Left hindlimb (tissue), 1 donor: ENCODE data around the gene MIPEP.
"Not testable (repeated sequence)": the region's sequence is repeated elsewhere in the genome, so short reads cannot be mapped to it uniquely, and the experiment has no call there.

Source experiments
- DNase-seq: peaks from one replicate; pipeline ENCODE4 v3.0.0-alpha.2; 2018

Gene MIPEP

DNA sequence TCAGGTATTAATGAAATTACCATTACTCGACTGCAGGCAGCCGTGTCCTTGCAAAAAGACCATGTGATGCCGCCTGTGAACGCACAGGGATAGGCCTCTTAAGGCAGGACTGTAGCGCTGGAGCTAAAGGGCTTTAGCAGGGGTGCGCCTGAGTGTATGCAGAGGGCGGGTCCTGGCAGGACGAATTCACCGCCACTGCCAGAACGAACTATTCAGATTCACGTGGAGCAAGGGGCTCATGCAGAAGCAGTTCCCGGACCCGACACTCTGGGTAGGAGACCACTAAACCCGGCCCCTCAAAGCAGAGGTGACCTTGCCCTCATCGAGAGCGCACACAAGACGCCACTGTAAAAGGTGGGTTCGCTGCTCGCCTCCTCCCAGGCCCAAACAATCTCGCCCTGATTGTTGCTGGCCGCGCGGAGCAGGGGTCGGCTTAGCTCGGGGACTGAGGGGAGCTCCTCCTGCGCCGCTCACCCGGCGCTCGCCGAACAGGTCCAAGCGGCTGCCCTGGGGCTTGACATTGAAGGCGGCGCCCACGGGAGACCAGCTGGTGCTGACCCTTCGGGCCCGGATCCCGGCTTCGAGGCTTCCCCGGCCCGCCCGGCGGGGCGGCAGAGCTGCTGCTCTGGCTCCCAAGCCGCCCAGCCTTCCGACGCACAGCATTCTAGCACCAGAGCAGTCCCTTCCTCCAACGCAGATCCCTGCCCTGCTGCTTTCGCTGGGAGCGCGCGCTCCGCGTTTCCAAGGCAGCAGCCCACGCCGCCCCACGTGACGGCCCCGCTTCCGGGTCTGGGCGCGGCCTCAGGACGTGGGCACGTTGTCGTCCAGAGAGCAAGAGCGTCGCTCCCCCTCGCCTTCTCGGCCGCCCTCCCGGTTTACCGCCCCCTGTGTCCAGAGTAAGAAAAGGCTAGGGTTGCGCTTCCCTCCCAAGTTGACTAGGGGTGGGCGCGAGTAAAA is at the start of gene MIPEP:
TSS of gene MIPEP (minus strand) at position 743 of the 957 bp plus-strand sequence. CDS start at position 663, 80 bp downstream.
- DNase-seq: peak; percentile 97

DNA sequence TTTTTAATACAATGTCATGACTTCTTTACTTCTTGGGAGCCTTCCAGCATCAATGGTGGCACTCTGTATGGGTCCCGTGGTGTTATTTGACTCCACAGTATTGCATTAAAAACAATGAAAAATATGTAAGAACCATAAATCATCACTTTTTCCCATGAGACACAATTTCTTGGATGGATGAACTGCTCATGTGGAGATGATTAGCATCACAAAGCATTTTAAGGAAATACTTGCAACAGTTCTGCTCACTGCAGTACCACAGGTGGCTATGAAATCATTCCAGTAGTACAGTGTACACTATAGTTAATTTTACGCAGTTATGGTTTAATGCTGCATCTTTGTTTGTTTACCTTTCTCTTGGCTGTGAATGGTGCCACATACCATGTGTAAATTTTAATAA is 45.3 kb upstream of the MIPEP start:
- DNase-seq: no peak

DNA sequence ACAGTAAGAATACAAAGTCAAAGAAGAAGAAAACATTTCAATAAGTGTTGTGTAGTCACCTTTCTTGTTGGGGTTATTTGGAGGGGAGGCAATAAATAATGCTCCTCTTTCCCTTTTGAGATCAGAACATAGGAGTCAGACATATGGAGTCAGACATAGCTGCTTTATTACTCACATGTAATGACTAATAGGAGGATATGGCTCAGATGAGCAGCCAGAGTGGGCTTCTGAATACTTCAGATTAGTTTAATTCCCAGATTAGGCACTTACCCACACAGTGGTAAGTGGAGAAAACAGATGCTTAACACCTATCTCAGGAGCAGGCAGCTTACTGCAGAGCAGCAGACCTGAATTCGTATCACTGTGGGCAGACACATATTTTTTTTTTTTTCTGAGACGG is 39.8 kb upstream of the MIPEP start:
- DNase-seq: no peak

DNA sequence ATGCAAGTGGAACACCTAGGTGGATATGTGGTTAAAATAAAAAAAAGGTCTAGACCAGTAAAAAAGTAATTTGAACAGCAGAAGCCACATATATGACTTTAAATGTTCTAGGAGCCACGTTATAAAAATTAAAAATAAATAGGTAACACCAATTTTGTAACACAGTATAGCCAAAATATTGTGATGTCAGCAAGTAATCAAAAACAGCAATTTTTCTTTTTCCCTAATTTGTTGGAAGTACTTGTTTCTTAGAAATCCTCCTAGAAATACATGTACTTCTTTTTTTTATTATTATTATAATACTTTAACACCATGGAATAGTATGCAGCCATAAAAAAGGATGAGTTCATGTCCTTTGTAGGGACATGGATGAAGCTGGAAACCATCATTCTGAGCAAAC is 33.8 kb upstream of the MIPEP start:
- no peak for DNase-seq

DNA sequence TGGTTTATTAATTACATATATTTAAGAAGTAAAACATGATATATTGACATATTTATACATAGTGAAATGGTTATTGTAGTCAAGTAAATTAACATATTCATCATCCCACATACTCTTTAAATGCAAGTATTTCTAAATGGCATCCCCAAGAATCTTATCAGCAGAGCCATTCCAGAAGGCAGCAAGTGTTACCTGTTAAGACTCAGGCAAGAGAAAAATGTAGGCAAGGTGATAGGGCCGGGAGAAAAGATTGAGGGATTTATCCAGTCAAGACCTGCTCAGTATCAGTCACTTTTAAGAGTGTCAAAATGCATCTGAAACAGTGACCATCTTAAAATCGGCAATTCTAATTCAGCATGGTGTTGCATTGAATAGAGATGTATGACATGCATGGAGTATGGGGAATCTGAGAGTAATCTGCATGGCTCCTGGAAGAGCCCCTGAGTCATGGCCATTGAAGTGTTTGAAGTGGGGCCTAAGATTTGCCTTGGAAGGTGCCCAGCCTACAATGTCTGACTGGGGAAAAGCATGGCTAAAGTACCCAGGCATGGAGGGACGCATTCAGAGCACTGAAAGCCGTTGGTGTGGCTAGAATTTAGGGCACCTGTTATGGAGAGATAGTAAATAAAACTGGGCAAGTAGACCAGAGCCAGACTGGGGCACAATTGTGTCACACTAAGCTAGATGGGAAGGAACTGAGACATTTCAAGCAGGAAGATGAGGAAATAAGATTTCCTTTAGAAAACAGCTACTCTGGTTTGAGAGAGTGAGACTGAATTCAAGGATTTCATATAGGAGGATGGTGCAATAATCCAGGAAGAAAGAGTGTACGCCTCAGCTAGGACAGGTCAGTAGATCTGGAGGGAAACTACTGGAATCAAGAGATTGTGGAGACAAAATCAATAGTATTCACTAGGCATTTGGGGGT is 33.1 kb upstream of the MIPEP start:
- no peak for DNase-seq

DNA sequence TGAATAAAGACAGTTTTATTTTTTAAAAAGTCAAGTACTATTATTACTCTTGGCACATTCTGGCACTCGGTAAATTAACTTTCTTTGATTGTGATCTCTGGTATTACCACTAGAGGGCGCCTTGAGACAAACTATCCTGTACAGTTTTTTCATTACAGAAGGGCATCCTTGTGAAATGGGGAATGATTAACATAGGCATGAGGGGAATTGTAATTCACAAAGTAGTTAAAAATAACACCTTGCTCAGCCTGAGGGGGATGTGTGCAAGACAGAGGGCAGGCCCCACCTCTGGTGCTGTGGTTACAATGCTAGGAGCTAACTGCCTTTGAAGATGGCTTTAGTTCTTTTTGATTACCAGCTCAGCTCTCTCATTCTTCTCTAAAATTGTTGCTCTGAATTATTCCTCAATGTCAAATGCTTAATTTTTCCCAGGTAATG is 32.3 kb upstream of the MIPEP start:
- DNase-seq: no peak

DNA sequence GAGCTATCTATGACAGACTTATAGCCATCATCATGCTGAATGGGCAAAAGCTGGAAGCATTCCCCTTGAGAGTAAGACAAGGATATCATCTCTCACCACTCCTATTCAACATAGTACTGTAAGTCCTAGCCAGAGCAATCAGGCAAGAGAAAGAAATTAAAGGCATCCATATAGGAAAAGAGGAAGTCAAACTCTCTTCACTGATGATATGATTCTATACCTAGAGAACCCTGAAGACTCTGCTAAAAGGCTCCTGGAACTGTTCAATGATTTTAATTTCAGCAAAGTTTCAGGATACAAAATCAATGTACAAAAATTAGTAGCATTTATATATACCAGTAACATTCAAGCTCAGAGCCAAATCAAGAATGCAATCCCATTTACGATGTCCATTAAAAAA is 29.8 kb upstream of the MIPEP start:
- DNase-seq: no peak

DNA sequence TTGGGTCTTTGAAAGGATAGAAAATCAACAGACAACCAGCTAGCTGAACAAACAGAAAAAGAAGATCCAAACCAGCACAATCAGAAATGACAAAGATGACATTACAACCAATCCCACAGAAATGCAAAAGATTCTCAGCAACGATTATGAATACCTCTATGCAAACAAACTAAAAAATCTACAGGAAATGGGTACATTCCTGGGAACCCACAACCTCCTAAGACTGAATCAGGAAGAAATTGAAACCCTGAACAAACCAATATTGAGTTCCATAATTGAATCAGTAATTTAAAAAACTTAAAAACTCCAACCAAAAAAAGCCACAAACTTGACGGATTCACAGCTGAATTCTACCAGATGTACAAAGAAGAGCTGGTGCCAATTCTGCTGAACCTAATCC is 29.0 kb upstream of the MIPEP start:
- DNase-seq: no peak

DNA sequence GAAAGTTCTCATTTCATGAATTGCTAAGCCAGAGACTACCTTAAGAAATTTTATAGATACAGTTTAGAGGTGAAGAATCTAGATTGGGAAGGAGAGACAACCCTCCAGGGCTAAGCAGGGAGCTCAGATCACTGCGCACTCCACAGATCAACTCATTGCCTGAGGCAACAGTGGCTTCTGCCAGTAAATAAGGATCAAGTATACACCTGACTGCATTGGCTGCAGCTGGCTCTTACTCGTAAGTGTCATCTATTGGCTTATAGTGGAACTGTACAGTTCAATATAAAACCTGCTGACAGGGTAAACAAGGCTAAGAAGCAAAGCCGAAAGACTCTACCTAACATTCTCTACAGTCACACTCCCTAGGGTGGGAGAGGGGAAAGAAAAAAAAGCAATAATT is 26.1 kb upstream of the MIPEP start:
- no peak for DNase-seq

DNA sequence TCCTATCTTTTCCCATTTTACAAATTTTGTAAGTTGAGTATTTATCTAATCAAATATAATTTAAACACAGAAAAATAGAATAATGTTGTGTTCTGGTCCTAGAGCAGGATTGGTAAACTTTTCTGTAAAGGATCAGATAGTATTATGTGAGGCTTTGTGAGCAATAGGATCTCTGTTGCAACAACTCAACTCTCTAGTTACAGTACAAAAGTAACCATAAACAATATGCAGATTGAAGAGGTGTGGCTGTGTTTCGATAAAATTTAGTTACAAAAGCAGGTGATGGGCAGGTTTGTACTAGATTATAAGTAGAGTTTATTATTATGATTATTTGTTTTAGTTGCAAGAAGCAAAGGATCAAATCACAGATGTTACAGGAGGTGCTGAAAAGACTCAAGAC is 23.3 kb upstream of the MIPEP start:
- DNase-seq: no peak

DNA sequence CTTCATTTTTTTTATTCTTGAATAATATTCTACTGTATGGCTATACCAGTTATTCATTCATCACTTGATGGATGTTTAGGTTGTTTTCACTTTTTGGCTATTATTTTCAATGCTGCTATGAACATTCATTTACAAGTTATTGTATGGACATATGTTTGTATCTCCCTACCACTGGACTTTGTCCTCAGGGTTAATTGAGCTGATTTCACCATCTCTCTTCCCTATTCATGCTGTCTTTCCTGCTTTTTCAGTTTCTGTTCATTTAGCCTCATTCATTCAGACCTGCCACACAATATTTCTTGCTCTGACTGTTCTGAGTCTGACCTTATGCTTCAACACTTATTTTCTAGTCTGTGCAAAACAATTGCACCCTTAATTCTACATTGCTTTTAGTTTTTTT is 20.4 kb upstream of the MIPEP start:
- no peak for DNase-seq

DNA sequence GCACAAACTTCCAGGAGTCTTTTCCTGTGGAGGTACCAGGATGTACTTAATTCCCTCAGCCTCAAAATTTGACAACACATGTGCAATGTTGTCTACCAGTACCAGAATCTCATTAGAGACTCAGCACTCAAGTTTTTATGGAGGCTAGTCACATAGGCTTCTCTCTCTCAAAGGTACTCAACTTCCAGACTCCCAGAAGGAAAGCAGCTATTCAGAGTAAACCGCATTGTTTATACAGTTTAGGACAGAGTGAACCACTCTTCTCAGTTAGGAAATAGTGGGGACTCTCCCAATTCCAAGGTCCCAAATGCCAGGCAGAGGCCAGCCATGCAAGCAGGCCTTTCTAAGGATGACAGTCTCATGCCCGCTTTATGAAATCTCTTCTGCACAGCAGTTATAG is 16.6 kb upstream of the MIPEP start:
- no peak for DNase-seq

DNA sequence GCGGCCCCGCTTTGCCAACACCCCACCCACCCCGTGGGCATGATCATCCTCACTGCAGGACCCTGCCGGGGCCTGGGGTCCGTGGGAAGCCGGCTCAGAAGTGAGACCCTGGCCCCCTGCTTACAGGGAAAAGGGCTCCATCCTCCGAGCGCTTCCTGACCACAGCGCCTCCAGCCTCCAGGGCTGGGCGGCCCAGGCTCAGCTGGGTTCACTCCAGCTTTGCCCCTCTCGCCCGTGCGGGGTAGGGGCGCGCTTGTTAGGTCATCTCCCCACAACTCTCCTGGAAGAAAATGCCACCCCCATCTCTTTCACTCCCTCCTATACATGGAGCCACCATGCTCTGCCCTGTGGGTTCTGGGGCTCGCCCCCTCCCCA is 14.7 kb upstream of the MIPEP start:
- DNase-seq: no peak

DNA sequence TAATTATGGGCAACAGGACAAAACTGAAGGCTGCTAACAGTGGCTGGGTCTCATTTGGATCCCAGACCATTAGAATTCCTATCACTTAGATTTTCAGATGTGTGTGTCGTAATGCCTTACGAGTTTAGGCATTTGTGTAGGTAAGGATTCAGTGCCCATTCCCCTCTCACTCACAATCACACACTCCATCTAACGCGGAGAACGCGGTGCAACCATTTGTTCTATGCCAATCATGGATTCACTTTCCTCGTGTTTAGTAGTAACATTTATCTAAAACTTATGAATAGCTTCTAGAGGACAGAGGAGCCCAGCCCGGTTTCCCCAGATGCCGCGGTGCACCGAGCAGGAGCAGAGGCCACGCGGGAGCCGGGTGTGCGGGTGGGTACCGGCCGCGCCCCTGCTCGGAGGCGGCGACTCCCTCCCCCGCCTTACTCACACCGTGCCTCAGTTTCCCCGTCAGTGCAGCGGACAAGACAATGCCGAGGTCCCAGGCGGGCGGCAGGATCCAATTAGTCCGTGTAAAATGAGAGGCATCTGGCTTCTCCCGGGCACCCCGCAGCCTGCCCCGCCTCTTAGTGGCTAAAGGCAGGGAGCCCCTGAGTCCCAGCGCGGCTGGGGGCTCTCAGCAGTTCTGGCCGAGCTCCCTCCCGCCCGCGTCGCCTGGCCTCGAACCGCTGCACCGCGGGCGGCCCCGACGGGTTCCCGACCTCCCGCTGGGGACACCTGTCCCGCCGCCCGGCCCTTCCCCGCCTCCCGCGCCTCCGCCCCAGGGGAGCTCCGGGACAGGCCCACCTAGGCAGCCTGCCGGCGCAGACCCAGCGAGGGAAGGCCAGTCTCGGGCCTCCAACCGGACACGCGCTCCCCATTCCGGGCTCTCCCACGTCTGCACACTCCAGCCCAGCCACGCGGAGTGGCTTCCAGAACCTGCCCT is 14.0 kb upstream of the MIPEP start:
- DNase-seq: no peak

DNA sequence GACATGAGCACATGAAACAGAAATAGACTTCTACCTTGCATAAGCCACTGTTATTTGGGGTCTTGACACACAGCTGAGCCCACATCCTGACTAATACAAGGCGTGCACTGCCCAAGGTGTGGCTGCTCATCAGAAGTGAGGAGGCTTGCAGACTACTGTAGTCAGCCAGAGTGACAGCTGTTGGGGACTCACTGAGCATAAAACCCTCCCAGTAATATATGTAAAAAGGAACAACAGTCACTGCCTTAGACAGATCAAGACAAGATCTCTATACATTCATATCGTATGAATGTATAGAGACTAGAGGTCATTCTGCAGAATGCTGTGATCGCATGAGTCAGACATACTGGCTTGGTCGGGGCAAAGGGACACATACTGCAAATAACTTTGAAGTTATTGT is 12.2 kb upstream of the MIPEP start:
- no peak for DNase-seq

DNA sequence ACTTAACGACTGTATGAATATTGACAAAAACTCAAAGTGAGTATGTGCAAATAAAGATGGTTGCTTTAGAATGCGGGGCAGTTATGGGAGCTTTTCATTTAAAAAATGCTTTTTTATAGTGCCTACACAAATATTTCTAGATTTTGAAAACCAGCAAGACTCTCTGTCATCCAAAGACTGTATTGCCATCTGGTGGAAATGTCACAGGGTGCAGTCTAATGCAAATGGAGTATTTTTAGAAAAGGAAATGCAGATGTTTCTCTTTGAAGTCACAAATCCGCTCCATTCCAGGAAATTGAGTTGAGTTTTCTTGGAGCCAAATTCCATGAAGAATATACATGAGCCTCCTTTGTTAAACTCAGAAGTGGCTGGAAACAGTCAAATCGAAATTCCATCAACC is 10.4 kb upstream of the MIPEP start:
- no peak for DNase-seq

DNA sequence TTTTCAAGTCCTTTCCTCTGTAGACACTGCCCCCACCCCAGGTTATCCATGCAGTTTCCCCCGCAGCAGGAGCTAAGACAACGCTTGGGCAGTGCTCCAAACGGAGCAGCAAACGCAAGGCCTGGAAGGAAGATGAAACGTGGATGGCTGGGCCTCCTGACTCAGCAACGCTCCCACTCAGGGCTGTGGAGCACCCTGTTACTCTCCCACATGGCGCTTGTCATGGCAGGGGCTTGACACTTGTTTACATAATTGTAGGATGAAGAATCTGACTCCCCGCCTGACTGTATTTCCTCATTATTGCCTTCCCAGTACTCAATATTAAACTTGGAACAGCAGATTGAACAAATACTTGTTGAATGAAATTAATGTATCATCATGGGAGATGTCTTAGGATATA is 8.9 kb upstream of the MIPEP start:
- DNase-seq: no peak

DNA sequence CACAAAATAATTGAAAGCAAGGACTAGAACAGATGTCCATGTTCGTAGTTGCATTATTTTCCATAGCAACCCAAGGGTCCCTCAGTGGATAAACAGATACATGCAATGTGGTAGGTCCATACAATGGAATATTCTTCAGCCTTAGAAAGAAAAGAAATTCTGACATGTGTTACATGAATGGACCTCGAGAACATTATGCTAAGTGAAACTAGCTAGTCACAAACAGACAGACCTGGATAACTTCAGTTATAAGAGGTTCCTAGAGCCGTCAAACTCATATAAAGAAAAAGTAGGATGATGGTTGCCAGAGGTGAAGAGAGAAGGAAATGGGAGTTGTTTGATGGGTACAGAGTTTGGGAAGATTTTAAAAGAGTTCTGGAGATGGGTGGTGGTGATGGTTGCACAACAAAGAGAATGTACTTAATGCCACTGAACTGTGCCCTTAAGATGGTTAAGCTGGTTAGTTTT is 8.3 kb upstream of the MIPEP start, which contains the start of gene C1QTNF9B:
TSS of gene C1QTNF9B (minus strand) at position 51 of the 468 bp plus-strand sequence.
- not testable (repeated sequence) for DNase-seq

DNA sequence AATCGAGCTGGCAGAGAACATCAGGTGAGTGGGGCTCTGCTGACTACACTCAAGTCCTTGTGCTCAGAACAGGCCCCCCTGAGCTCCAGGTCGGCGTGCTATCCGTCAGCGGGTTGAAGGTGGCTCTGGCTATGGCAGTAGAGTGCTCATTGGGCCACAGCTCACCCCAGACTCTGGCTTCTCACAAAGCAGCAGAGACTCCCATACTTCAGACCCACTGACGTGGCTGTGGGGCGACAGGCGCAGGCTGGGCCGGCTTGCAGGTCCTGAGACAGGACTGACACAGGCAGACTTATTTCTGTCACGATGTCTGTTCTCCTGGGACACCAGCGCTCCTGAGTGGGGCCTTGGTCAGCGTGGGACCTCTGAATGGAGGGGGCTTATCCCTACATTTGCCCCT is 5.5 kb upstream of the MIPEP start:
- not testable (repeated sequence) for DNase-seq

DNA sequence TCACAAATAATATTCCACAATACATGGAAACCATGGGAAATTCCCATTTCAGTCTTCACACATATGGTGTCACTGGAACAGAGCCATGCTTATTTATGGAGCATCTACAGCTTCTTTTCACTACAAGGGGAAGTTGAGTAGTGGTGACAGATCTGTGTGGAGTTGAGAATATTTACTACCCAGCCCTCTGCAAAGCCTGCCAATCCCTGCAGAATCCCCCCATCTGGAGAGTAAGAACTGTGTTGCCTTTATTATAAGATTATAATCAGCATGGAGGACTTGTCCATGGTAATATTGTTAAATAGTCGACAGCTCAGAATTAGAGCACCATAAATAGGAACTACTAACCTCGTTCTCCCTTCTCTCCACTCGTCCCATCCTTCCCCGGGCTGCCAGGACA is 4.6 kb upstream of the MIPEP start:
- not testable (repeated sequence) for DNase-seq

DNA sequence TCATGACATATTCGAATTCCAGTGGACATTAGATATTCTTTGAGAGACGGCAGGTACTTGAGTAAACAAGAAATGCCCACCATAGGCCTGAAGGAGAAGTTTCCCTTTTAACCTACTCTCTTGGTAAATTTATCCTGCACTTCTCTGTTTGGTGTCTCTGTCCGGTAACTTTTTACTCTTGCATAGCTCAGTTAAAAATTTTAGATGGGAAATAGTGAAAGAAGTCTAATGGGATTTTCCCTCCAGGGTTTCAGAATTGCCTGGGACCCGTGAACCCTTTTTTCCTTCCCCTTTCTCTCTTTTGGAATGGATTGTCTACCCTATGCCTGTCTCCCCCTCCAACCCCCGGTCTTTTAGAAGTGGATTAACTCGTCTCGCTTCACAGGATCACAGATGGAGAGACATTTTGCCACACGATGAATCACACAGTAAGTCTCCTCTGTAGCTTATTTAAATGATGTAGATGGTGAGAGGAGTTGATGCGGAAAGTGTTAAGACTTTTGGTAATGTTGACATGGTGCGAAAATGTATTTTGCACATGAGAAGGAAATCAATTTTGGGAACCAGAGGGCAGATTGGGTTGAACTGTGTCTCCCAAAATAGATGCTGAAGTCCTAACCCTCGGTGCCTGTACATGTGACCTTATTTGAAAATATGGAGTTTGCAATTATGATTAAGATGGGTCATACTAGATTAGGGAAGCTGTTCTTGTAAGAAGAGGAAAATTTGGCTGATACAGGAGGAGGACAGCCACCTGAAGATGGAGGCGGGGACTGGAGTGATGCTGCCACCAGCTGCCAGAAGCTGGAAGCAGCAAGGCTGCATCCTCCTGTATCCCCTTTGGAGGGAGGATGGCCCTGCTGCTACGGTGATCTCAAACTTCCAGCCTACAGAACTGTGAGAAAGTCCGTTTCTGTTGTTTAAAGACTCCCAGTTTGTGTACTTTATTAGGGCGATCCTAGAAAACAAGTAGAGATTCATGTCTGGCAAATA is 711 bp upstream of the MIPEP start:
- DNase-seq: no peak
